Pulmonary artery endothelial cell (primary cell): ENCODE data around the gene BEAN1. TPM values are rescaled to one million over a fixed set of nuclear protein-coding genes. Genes with fewer than 3 reads are reported as not detected.

Experiments used
- DNase-seq: peaks from one replicate; pipeline ENCODE4 v3.0.0-alpha.2; 2011; ENCODE audit warnings: low read depth, low spot score
- total RNA-seq: library from RNA; depleted of rRNA; stranded (reverse); fragments of >200 nt; gene quantifications from 2 replicates; pipeline ENCODE4 v1.2.3, GENCODE V29; 2014

Gene BEAN1, protein sequence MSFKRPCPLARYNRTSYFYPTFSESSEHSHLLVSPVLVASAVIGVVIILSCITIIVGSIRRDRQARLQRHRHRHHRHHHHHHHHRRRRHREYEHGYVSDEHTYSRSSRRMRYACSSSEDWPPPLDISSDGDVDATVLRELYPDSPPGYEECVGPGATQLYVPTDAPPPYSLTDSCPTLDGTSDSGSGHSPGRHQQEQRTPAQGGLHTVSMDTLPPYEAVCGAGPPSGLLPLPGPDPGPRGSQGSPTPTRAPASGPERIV
- 0.26 TPM in 1 of 2 replicates, not detected in the other for total RNA-seq

DNA sequence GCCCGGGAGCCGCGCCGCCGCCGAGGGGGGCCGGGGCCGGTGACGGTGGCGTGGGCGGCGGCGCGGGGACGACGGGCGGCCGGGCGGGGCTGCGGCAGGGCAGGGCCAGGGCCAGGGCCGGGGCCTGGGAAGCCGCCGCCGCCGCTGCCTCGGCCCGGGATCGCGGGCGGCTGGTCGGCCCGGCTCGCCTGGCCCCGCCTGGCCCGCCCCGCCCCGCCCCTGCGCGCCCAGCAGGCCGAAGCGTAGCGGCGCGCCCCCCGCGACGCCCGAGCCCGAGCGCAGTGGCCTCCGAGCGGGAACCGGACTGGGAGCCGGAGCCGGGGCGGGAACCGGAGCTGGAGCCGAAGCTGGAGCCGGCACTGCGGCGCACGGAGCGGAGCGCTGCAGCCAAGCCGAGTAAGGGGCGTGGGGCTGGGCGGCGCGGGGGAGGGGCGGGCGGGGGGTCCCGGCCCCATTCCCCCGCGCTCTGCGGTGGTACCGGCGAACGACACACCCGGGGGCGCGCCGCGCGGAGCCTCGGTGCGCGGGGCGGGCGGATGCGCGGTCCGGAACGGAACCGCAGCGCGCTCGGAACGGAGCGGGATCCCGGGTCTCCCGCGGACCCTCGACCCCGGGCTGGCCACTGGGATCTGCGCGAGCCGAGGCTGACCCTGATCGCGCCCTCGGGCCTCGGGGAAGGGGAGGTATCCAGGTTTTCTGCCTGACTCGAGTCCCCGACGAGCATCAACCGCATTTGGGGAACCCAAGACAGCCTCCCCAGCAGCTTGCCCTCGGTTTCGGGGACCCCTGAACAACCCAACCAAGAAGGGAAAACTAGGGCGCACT, at the start of gene BEAN1:
Gene BEAN1, plus strand, starts transcription at position 260 of the 825 bp plus-strand sequence. CDS start 10,382 bp downstream, outside the sequence.
- no peak for DNase-seq

DNA sequence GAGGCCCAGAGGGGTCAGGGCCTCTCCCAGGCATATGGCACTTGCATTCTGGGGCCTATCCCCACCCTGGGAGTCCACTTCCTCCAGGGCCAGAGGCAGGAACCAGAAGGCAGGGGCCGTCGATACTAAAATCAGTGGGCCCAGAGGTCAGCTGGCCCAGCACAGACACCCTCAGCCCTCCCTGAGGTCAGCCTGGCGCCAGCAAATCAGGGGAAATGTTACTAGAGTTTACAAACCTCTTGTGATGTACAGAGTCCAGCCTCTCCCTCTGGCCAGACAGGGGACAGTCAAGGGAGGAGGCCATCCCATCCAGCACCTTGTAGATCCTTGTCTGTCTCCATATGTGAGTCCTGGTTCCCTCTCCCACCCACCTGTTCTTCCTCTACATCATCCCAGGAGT, 49.8 kb upstream of the BEAN1 start:
- DNase-seq = no peak

DNA sequence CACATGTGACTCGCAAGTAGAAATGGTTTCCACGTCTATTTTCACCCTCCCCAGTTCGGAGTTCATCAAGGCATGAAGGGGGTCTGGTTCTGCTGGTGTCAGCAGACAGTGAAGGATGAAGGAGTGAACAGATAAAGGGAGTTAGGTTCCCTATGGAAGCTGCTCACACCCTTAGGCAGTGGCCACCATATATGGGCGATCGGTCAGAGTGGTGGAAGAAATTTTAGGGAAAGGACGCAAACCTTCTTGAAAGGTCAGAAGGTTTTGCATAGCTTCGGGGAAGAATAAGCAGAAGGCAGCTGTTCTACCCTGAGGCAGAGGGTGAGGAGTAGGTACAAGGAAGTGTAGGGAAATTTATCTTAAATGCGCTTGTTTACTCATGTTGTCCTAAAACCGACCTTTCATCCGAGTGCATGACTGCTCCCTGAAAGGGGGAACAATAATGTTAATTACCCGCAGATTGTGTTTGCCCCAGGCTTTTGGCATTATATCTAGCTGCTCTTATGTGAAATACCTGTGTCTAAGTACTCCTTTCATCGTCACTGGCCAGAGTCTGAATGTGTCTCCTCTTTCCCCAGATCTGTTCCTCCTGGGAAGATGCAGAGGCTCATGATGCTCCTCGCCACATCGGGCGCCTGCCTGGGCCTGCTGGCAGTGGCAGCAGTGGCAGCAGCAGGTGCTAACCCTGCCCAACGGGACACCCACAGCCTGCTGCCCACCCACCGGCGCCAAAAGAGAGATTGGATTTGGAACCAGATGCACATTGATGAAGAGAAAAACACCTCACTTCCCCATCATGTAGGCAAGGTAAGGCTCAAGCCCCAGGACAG, 48.1 kb upstream of the BEAN1 start:
- no peak for DNase-seq

DNA sequence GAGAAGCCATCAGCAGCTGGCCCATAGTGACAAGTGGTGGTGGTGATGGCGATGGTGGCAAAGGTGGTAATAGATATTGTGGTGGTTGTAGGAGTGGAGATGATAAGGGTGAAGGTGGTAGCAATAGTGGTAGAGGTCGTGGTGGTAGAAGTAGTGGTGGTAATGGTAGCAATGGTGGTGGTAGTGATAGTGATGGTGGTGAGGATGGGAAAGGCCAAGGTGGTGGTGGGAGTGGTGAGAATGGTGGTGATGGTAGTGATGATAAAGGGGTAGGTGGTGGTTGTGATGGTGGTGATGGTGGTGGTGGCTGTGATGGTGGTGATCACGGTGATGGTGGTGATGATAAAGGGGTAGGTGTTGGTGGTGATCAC, 47.5 kb upstream of the BEAN1 start:
- no peak for DNase-seq

DNA sequence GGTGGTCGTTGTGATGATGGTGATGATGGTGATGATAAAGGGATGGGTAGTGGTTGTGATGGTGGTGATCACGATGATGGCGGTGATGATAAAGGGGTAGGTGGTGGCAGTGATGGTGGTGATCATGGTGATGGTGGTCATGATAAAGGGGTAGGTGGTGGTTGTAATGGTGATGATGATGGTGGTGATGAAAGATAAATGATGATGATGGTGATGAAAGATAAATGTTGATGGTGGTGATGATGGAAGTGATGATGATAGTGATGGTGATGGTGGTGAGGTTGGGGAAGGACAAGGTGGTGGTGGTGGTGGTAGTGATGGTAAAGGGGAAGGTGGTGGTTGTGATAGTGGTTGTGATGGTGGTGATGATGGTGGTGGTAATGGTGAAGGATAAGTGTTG, 46.7 kb upstream of the BEAN1 start:
- no peak for DNase-seq

DNA sequence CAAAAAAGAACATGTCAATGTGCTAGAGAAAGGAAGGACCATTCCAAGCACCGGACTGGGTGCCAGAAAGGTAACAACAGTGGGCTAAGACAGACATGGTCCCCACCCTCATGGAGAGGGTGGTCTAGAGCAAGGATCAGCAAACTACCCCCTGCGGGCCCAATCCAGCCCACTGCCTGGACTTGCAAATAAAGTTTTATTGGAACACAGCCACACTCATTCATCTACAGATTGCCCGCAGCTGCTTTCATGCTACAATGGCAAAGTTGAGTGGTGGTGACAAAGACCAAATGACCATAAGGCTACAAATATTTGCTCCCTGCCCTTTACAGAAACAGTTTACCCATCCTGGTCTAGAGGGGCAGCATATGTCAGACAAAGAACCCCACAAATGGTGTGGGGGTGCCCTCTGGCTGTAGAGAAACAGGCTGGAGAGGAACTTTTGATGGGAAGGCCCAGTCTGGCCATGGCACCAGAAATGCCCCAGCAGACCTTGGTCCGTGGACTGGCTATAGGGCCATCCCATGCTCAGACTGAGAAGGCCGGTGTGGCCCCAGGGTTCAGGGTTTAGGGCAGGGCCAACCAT, 45.4 kb upstream of the BEAN1 start:
- DNase-seq = no peak

DNA sequence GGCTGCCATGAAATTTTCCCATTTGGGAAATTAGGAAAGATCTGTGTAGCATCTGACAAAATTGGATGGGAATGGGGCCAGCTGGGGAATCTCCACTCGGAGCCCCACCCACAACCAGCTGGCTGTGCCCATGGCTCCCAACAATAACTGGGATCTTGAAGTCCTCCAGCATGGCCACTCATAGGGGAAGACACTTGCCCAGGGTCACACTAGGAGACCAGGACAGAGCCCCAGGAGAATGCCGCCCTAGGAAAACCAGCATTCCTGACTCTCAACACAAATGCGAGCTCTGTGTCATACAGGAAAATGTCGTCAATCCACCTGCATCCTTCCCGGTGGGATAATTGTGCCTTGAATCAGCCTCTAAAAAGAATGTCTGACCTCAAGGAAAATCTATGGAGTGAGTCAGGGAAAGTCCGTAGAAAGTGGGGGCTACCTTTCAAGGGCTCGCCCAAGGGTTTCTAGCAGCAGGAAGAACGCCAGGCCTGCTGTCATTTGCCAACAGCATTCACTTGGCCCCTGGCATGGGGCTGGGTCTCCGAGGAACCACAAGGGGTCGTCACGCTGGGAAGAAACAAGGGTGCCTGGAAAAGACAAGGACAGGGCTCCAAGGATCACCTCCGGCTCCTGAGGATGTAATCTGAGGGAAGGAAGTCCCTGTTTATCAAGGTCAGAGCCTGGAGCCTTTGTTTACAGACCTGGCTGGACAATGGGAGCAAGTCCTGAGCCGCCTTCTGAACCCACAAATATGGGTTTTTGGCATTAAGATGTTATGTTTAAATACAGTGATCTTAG, 44.7 kb upstream of the BEAN1 start:
- peak; percentile 99 for DNase-seq

DNA sequence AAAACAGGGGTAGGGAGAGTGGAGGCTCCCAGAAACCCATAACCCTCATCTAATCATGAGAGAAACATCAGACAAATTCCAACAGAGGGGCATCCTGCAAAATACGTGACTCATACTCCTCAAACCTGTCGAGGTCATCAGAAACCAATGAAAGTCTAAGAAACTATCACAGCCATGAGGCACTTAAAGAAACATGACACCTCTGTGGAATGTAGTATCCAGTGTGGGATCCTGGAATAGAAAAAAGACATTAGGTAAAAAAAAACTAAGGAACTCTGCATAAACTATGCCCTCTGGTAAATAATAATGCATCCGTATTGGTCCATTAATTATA, 44.2 kb upstream of the BEAN1 start:
- peak; percentile 77 for DNase-seq

DNA sequence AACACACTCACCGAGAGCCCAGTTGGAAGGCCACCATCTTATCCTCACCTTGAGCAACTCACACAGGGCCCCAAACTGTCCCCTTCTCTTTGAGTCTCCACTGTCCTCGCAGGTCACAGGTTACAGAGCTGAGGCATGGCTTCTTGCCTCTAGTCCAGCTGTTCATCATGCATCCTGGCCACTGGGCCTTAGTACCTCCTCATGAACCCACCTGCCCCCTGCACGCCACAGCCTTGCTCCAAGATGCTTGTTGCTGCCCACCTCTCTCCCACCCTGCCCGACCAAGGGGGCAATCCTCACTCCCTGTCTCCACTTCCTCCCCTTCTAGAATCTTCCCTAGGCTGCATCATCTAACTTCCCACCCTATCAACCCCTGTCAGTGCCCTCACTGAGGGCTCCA, 43.5 kb upstream of the BEAN1 start:
- DNase-seq = no peak

DNA sequence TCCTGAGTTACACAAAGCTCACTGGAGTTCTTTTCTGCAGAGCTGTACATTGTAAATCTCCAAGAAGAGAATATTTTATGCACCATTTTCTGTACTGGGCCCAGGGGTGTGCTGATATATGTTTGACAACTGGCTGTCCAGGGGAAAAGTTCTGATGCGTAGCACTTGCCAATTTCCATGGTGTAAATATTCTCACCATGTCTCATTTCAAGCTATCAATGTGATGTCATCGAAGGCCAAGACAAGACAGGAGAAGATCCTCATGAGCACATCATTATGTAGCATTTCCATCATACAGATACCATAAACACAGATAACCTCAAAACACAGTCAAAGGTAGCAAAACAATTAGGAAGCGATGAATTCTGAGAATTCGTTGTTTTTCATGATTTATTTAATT, 41.7 kb upstream of the BEAN1 start:
- no peak for DNase-seq

DNA sequence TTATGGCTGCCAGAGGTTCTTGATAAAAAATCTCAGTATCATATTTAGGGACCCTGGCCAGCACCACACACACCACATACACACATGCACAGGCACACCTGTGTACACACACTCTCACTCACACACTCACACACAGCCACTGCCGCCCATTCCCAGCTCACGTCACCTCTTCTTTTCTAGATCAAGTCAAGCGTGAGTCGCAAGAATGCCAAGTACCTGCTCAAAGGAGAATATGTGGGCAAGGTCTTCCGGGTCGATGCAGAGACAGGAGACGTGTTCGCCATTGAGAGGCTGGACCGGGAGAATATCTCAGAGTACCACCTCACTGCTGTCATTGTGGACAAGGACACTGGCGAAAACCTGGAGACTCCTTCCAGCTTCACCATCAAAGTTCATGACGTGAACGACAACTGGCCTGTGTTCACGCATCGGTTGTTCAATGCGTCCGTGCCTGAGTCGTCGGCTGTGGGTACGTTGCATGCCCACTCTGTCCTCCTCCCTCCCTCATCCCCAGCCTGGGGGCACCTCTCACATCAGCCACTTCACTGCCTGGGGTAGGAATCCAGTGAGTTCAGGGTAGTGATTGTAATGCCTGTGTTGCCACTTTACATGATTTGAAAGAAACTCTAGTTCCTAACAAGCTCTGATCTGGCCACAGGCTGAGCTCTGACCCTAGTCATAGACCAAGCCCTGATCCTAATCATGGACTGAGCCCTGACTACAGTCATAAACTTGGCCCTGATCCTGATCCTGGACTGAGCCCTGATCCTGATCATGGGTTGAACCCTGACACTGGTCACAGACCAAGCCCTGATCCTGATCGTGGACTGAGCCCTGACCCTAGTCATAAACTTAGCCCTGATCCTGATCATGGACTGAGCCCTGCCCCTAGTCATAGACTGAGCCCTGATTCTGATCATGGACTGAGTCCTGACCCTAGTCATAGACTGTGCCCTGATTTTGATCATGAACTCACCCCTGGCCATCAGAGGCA, 40.2 kb upstream of the BEAN1 start:
- no peak for DNase-seq

DNA sequence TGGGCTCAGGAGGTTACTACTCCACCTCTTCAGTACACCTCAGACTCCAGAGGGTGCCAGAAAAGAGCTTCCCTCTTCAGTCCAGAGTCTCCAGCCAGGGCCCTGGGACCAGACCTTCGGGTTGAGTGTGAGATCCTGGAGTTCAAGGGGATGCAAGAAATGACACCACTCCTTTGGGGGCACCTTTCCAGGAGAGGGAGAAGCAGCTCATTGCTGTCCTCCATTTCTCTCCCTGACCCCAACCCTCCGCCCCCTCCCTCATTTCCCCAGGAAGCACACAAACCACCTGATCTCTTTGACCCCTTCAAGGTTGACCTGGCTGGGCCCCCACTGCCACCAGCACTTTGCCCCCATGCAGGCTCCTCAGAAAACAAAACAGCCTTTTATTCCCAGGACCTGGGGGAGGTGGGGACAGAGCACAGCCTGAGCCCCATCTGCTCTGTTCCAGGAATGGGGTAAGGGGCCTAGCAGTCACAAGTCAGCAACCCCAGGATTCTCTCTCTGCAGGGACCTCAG, 39.2 kb upstream of the BEAN1 start:
- no peak for DNase-seq

DNA sequence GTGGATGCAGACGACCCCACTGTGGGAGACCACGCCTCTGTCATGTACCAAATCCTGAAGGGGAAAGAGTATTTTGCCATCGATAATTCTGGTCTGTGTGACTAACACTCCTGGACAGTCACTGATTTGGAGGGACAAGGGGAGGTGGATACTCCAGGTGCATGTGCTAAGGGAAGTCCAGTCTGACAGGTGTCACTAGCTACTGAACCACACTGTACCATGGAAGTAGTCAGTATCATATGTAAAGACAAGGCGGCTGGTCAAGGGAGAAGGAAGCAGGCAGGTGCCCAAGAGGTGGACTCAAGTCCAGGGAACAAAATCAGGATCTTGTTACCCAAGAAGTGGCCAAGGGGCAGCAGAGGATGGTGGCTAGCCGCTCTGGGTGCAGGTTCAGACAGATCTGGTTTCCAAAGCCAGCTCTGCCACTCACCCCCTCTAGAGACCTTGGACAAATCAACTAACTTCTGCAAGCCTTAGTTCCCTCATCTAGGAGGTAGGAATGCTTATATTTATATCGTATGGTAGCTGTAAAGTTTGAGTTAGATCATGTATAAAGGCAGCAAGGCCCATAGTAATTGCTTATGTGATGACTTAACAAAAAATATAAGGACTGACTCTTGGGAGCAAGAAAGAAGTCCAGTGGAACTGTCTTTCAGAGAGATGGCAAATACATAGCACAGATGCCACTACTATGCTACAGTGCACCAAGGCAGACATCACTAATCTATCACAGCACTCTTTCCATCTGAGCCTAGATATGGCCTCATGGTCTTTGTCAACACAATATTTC, 38.5 kb upstream of the BEAN1 start:
- no peak for DNase-seq

DNA sequence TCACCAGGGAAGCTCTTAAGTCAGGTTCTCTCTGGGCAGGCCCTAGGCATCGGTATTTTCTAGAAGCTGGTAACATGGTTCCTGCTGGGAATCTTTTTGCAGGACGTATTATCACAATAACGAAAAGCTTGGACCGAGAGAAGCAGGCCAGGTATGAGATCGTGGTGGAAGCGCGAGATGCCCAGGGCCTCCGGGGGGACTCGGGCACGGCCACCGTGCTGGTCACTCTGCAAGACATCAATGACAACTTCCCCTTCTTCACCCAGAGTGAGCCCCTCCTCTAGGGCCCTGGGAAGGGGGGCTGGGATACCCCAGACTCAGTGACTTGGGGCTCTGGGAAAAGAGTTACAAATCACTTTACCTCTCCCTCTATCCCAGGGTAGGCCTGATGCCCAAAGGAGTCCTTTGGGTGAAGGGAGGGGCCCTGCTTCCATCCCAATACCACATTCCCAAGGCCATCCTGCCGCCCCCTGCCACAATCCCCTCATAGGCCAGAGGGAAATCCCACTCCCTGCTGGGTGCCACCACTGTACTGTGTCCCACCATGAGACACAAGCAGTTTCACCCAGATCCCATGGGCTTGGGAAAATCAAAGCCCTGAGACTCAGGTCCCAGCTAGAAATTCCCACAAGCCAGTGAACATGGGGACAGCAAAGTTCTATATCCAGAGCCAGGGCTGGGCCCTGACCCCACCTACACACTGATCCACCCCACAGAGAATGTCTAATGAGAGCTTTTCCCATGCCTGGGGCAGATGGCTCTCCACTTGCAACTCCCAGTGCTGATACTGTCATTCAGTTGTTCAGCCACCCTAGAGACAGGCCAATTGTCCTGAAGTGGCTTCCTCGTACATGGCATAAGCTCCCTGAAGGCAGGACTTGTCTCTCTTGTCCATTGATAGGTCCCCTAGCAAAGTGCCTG, 37.6 kb upstream of the BEAN1 start:
- no peak for DNase-seq

DNA sequence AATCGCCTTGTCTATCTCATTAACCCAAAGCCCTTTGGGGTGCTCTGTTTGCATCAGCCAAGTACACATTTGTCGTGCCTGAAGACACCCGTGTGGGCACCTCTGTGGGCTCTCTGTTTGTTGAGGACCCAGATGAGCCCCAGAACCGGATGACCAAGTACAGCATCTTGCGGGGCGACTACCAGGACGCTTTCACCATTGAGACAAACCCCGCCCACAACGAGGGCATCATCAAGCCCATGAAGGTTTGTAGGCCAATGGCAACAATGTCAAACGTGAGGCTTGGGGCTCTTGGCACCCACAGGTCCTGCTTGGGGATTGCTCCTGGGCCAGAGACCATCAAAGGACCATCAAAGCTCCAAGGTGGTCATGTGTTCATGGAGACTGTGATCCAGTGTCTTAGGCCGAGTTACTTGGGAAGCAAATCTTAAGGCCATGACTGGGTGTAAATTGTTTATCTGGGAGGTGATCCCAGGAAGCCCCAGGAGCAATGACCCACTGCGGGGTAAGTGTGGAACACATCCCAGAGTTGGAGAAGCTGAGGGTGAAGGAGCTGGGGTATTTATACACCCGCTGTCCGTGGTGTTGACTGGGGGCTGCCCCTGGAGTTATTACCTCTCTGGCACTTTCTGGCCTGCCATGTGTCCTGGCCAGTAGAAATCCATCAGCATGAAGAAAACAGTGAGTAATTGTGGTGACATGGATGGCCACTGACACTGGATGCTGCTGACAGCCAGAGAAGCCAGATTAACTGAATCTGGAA, 36.6 kb upstream of the BEAN1 start:
- no peak for DNase-seq

DNA sequence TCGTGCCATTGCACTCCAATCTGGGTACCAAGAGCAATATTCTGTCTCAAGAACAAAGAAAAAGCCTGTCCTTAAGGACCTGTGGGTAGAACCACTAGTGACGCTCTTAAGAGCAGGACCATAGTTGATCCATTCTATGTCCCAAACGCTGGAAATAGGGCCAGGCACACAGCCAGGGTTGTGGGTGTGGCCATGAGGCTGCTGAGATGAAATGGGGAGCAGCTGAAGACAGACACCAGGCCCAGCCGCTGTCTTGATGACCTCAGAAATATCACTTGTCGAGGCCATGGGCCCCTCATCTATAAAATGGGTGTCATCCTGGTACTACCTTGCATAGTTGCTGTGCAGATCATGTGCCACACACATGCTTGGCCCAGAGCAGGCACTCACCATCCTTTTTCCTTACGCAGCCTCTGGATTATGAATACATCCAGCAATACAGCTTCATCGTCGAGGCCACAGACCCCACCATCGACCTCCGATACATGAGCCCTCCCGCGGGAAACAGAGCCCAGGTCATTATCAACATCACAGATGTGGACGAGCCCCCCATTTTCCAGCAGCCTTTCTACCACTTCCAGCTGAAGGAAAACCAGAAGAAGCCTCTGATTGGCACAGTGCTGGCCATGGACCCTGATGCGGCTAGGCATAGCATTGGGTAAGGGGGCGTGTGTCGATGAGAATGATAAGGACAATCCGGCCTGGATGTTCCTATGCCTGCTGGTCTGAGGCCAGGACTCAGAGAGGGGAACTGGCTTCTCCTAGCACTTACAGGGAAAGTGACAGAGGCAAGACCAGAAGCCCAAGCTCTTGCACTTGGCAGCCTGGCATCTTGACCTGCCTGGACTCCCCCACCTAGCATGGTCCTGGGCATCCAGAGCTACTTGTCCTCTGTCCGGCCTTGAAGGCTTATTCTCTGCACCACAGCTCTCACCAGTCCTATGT, 35.1 kb upstream of the BEAN1 start:
- DNase-seq = no peak
